K562 (cell line): Measurements from ENCODE around the gene EZH1. TPM values are rescaled to one million over a fixed set of nuclear protein-coding genes. Genes with fewer than 3 reads are reported as not detected.
A peak's percentile ranks its signal among the peaks of the same experiment; 100 is the strongest.

ENCODE experiments used
- CBFA2T2 ChIP-seq: fragments of 450-650 bp; conservative IDR thresholded peaks from 2 replicates; pipeline ENCODE4 v1.6.1; 2017; ENCODE audit warnings: mild to moderate bottlenecking
- ESRRB ChIP-seq: fragments of 250-450 bp; sonication (Bioruptor Pico); IDR thresholded peaks from 2 replicates; pipeline ENCODE4 v1.5.0; 2020; ENCODE audit warnings: mild to moderate bottlenecking, moderate library complexity, borderline replicate concordance
- FIP1L1 ChIP-seq: fragments of 200-400 bp; formaldehyde crosslinking; IDR thresholded peaks from 2 replicates; pipeline ENCODE4 v1.6.1; 2018; ENCODE audit warnings: mild to moderate bottlenecking, low read depth, low read length; ENCODE audit not compliant: poor library complexity, severe bottlenecking
- MIER1 ChIP-seq: fragments of 450-650 bp; IDR thresholded peaks from 2 replicates; pipeline ENCODE4 v1.6.1; 2016; ENCODE audit warnings: antibody characterized with exemption, mild to moderate bottlenecking, low read depth
- NFRKB ChIP-seq: fragments of 450-650 bp; IDR thresholded peaks from 2 replicates; pipeline ENCODE4 v1.6.1; 2016; ENCODE audit warnings: low read depth
- RBFOX2 ChIP-seq: fragments of 200-400 bp; formaldehyde crosslinking; IDR thresholded peaks from 2 replicates; pipeline ENCODE4 v1.6.1; 2017; ENCODE audit warnings: low read depth, mild to moderate bottlenecking, low read length, moderate library complexity
- STAT6 ChIP-seq: sonication (generic); formaldehyde crosslinking; IDR thresholded peaks from 2 replicates; pipeline ENCODE4 v1.8.1; 2023; ENCODE audit warnings: mild to moderate bottlenecking, missing genetic modification reagents
- TSHZ1 ChIP-seq: fragments of 250-450 bp; sonication (Bioruptor Pico); IDR thresholded peaks from 2 replicates; pipeline ENCODE4 v1.4.0; 2020; ENCODE audit warnings: mild to moderate bottlenecking, moderate library complexity
- ZNF232 ChIP-seq: sonication (generic); formaldehyde crosslinking; IDR thresholded peaks from 2 replicates; pipeline ENCODE4 v1.8.0; 2022; ENCODE audit warnings: mild to moderate bottlenecking, missing genetic modification reagents
- ZNF583 ChIP-seq: fragments of 250-450 bp; sonication (Bioruptor Pico); IDR thresholded peaks from 2 replicates; pipeline ENCODE4 v1.4.0; 2020
- ZNF696 ChIP-seq: fragments of 250-450 bp; sonication (Bioruptor Pico); conservative IDR thresholded peaks from 2 replicates; pipeline ENCODE4 v1.4.0; 2020; ENCODE audit warnings: mild to moderate bottlenecking, moderate library complexity
- ZNF766 ChIP-seq: fragments of 200-800 bp; sonication (Bioruptor generic); conservative IDR thresholded peaks from 2 replicates; pipeline ENCODE4 v1.6.1; 2016; ENCODE audit warnings: missing genetic modification characterization, missing compliant biosample characterization
- ZNF778 ChIP-seq: fragments of 450-650 bp; formaldehyde crosslinking; IDR thresholded peaks from 2 replicates; pipeline ENCODE4 v1.4.0; 2020; ENCODE audit warnings: mild to moderate bottlenecking, moderate library complexity
- polyA plus RNA-seq, 8 experiments: library from polyadenylated mRNA; depleted of rRNA in 4 of 8; stranded (reverse) in 5 of 8; unstranded in 3 of 8; fragments of >200 nt; fragmentation: Nextera tagmentation in 2 of 8; fragmentation: Illumina TruSeq in 1 of 8; extraction: Ambion mirVana in 2 of 8; extraction: Trizol in 1 of 8; gene quantifications; 2 replicates each; pipeline versions ENCODE4 v1.2.1 to v1.2.3, GENCODE V29; 2011 to 2014; ENCODE audit warnings: inconsistent platforms in 1 of 8, missing spikeins in 1 of 8
- total RNA-seq, 7 experiments: library from RNA; depleted of rRNA in 6 of 7; stranded (reverse); fragments of >200 nt in 6 of 7; fragmentation: Illumina TruSeq in 2 of 7; extraction: Trizol in 2 of 7; gene quantifications; 2 replicates each; pipeline versions ENCODE4 v1.2.1 to v1.2.3, GENCODE V29; 2011 to 2021; ENCODE audit warnings: low replicate concordance in 1 of 7
- TF ChIP-seq, protein P1 (sequence below): fragments of 250-450 bp; sonication (Bioruptor Pico); IDR thresholded peaks from 2 replicates; pipeline ENCODE4 v1.4.0; 2020
- TF ChIP-seq, protein P2 (sequence below): fragments of 250-450 bp; sonication (Bioruptor Pico); IDR thresholded peaks from 2 replicates; pipeline ENCODE4 v1.8.0; 2021; ENCODE audit warnings: borderline replicate concordance, mild to moderate bottlenecking, moderate library complexity; ENCODE audit not compliant: poor library complexity, severe bottlenecking

EZH1 gene
- total and polyA plus RNA-seq, 9 of the 15 experiments (the other 6 are each of a cell fraction or from before 2014, with no cell fraction given): 8.6 to 40.8 (median 22.9) TPM

GRCh38 chr17:42743595-42744282, 1.1 kb downstream of the EZH1 start (continued):
- TF ChIP-seq, protein P1, sequence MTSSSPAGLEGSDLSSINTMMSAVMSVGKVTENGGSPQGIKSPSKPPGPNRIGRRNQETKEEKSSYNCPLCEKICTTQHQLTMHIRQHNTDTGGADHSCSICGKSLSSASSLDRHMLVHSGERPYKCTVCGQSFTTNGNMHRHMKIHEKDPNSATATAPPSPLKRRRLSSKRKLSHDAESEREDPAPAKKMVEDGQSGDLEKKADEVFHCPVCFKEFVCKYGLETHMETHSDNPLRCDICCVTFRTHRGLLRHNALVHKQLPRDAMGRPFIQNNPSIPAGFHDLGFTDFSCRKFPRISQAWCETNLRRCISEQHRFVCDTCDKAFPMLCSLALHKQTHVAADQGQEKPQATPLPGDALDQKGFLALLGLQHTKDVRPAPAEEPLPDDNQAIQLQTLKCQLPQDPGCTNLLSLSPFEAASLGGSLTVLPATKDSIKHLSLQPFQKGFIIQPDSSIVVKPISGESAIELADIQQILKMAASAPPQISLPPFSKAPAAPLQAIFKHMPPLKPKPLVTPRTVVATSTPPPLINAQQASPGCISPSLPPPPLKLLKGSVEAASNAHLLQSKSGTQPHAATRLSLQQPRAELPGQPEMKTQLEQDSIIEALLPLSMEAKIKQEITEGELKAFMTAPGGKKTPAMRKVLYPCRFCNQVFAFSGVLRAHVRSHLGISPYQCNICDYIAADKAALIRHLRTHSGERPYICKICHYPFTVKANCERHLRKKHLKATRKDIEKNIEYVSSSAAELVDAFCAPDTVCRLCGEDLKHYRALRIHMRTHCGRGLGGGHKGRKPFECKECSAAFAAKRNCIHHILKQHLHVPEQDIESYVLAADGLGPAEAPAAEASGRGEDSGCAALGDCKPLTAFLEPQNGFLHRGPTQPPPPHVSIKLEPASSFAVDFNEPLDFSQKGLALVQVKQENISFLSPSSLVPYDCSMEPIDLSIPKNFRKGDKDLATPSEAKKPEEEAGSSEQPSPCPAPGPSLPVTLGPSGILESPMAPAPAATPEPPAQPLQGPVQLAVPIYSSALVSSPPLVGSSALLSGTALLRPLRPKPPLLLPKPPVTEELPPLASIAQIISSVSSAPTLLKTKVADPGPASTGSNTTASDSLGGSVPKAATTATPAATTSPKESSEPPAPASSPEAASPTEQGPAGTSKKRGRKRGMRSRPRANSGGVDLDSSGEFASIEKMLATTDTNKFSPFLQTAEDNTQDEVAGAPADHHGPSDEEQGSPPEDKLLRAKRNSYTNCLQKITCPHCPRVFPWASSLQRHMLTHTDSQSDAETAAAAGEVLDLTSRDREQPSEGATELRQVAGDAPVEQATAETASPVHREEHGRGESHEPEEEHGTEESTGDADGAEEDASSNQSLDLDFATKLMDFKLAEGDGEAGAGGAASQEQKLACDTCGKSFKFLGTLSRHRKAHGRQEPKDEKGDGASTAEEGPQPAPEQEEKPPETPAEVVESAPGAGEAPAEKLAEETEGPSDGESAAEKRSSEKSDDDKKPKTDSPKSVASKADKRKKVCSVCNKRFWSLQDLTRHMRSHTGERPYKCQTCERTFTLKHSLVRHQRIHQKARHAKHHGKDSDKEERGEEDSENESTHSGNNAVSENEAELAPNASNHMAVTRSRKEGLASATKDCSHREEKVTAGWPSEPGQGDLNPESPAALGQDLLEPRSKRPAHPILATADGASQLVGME (CRISPR knock-in tag): no peak
- TF ChIP-seq NFRKB (0 out of 2 replicates have a peak, but pooled peaks have one; percentile 15), CBFA2T2 (peak; percentile 90), ZNF766 (CRISPR knock-in tag) (peak; percentile 100), RBFOX2 (no peak), ZNF696 (CRISPR knock-in tag) (no peak), MIER1 (no peak), FIP1L1 (no peak), ESRRB (no peak), ZNF778 (no peak), ZNF232 (CRISPR knock-in tag) (no peak), ZNF583 (CRISPR knock-in tag) (0 out of 2 replicates have a peak, but pooled peaks have one; percentile 46), STAT6 (CRISPR knock-in tag) (no peak), TSHZ1 (CRISPR knock-in tag) (no peak)
- TF ChIP-seq, protein P2, sequence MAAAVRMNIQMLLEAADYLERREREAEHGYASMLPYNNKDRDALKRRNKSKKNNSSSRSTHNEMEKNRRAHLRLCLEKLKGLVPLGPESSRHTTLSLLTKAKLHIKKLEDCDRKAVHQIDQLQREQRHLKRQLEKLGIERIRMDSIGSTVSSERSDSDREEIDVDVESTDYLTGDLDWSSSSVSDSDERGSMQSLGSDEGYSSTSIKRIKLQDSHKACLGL (CRISPR knock-in tag): no peak
